ENCODE results near the gene SHD.

Gene SHD

DNA sequence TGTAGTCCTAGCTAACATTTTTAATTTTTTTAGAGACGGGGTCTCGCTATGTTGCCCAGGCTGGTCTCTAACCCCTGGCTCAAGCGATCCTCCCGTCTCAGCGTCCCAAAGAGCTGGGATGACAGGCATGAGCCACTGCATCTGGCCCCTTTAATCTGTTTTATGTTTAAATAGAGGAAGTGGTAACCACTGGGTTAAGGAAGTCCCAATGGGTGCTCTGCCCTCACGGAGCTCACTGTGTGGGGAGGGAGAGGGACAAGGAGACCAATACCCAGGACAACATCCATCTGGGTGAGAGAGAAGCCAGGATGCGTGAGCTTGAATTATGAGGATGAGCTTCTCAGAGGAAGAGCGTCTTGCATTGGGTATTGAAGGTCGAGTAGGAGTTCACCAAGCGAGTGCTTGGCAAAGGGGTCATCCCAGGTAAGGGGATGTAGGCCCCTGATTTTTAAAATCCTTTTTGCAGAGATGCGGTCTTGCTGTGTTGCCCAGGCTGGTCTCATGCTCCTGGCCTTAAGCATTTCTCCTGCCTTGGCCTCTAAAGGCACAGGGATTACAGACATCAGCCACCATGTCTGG is 18.4 kb upstream of the SHD start:
- no peak for DNase-seq (ENCODE audit: low read depth)
- no peak overlapping the region for H3K4me3 ChIP-seq (ENCODE audit: low read depth, low read length)
- TF ChIP-seq, protein P1, sequence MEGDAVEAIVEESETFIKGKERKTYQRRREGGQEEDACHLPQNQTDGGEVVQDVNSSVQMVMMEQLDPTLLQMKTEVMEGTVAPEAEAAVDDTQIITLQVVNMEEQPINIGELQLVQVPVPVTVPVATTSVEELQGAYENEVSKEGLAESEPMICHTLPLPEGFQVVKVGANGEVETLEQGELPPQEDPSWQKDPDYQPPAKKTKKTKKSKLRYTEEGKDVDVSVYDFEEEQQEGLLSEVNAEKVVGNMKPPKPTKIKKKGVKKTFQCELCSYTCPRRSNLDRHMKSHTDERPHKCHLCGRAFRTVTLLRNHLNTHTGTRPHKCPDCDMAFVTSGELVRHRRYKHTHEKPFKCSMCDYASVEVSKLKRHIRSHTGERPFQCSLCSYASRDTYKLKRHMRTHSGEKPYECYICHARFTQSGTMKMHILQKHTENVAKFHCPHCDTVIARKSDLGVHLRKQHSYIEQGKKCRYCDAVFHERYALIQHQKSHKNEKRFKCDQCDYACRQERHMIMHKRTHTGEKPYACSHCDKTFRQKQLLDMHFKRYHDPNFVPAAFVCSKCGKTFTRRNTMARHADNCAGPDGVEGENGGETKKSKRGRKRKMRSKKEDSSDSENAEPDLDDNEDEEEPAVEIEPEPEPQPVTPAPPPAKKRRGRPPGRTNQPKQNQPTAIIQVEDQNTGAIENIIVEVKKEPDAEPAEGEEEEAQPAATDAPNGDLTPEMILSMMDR (IDR thresholded peaks at IDR 0.05; ENCODE audit: control insufficient read depth, extremely low read depth, insufficient read depth): no peak

DNA sequence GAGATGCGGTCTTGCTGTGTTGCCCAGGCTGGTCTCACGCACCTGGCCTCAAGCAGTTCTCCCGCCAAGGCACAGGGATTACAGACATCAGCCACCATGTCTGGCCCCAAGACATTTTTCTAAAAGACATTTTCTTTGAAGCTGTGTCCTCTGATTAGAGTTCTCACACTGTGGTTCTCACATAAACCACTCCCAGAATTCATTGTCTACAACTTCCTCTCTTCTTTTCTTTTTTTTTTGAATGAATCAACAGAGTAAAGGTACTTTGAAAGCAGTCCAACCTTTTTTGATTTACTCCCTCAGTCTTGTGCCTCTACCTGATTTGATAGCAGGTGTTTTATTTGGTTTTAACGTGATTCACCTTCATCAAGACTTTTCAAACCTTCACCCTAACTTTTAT is 14.3 kb upstream of the SHD start:
- no peak for DNase-seq (ENCODE audit: low read depth)
- H3K4me3 ChIP-seq (ENCODE audit: low read depth, low read length): no peak overlapping the region
- TF ChIP-seq, protein P1 (IDR thresholded peaks at IDR 0.05; ENCODE audit: control insufficient read depth, extremely low read depth, insufficient read depth): no peak

DNA sequence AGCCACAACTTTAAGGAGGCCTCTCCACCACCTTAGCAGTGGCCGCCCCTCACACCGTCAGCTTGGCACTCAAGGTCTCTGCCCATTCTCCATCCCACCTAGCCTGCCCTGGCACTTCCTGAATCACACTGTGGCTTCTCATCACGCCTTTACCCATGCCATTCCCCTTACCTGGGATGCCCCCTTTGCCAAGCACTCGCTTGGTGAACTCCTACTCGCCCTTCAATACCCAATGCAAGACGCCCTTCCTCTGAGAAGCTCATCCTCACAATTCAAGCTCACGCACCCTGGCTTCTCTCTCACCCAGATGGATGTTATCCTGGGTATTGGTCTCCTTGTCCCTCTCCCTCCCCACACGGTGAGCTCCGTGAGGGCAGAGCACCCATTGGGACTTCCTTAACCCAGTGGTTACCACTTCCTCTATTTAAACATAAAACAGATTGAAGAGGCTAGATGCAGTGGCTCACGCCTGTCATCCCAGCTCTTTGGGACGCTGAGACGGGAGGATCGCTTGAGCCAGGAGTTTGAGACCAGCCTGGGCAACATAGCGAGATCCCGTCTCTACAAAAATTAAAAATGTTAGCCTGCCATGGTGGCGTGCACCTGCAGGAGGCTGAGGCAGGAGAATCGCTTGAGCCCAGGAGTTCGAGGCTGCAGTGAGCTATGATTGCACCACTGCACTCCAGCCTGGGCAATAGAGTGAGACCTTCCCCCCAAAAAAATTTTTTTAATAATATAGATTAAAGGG is 12.6 kb upstream of the SHD start:
- DNase-seq (ENCODE audit: low read depth): no peak
- TF ChIP-seq, protein P1 (IDR thresholded peaks at IDR 0.05; ENCODE audit: control insufficient read depth, extremely low read depth, insufficient read depth): no peak
- no peak overlapping the region for H3K4me3 ChIP-seq (ENCODE audit: low read depth, low read length)

DNA sequence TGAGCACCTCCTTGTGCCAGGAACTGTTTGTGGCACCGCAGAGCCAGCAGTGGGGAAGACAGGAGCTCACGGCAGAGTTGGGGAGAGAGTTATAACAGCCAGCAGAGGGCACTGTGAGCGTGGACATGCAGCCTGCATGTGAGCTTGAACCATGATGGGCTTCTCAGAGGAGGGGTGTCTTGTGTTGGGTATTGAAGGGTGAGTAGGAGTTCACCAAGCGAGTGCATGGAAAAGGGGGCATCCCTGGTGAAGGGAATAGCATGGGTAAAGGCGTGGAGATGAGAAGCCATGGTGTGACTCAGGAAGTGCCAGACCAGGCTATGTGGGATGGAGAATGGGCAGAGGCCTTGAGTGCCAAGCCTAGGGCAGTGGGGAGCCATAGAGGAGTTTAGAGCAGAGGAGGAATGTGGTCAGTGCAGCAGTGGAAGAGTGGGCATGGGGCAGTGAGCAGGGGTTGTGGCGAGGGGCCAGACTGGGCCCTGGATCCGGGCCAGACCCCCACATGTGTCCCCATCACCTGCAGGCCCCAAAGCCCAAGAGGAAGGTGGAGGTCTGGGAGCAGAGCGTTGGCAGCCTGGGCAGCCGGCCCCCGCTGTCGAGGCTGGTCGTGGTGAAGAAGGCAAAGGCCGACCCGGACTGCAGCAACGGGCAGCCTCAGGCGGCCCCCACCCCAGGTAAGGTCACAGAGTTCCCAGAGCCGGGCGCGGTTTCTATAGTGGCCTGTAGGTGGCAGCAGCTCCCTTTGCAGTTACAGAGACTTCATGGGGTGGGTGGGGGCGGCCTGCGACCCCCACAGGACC is 11.8 kb upstream of the SHD start:
- no peak overlapping the region for H3K4me3 ChIP-seq (ENCODE audit: low read depth, low read length)
- TF ChIP-seq, protein P1 (IDR thresholded peaks at IDR 0.05; ENCODE audit: control insufficient read depth, extremely low read depth, insufficient read depth): peak; percentile 67
- DNase-seq (ENCODE audit: low read depth): no peak

DNA sequence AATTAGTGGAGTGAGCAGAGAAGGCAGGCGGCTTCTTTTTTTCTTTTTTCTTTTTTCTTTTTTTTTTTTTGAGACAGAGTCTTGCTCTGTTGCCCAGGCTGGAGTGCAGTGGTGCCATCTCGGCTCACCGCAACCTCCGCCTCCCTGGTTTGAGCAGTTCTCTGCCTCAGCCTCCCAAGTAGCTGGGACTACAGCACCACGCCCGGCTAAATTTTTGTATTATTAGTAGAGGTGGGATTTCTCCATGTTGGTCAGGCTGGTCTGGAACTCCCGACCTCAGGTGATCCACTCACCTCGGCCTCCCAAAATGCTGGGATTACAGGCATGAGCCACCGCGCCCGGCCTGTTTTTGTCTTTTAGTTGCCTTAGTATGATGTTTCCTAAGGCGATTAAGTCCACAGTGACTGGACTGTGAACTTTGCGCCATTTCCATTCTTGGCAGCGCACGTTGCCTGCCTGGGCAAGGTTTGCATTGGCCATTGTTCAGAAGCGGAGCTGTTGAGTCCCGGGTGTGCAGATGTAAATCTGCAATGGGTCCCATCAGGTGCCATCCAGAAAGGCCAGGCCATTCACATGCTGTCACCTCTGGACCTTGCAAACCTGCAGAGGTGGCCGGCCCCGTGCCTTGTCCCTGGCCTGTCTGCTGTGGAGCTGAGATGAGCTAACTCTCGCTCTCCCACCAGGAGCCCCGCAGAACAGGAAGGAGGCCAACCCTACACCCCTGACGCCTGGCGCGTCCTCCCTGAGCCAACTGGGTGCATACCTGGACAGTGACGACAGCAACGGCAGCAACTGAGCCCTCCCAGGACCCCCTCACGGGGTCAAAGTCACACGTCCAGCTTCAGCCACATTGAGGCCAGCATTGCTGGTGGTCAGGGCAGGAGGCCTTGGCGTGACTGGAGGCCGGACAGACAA is 10.9 kb upstream of the SHD start:
- no peak overlapping the region for H3K4me3 ChIP-seq (ENCODE audit: low read depth, low read length)
- DNase-seq (ENCODE audit: low read depth): peak; percentile 74
- TF ChIP-seq, protein P1 (IDR thresholded peaks at IDR 0.05; ENCODE audit: control insufficient read depth, extremely low read depth, insufficient read depth): no peak

DNA sequence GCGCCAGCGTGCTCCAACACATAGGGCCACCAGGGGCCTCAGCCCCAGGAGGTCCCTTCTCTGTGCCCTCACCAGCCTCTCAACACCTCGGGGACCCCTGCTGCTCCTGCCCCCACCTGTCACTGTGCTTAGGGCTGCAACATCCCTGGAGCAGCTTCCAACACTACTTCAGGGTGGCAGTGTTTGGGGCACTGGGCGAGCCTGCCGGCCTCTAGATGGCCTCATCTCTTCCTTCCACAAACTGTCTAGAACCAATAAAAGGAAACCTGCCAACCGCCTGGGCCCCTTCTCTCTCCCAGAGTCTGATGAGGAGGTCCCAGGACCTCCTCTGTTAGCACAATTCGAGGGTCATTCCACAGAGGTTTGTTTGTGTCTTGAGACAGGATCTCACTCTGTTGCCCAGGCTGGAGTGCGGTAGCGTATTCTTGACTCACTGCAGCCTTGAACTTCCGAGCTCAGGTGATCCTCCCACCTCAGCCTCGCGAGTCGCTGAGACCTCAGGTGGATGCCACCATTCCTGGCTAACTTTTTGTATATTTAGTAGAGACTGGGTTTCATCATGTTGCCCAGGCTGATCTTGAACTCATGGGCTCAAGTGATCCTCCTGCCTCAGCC is 10.1 kb upstream of the SHD start:
- DNase-seq (ENCODE audit: low read depth): no peak
- TF ChIP-seq, protein P1 (IDR thresholded peaks at IDR 0.05; ENCODE audit: control insufficient read depth, extremely low read depth, insufficient read depth): no peak
- no peak overlapping the region for H3K4me3 ChIP-seq (ENCODE audit: low read depth, low read length)

All from LNCaP clone FGC (cell line).